Stimulated activated CD4-positive, alpha-beta T cell treated with anti-CD3 and anti-CD28 coated beads, Interleukin-12 subunit alpha, Interleukin-12 subunit beta, amount 100 ng/mL, for 48 hours (primary cell): ENCODE data around the gene OAS3.
"Not testable (repeated sequence)": the region's sequence is repeated elsewhere in the genome, so short reads cannot be mapped to it uniquely, and the experiment has no call there.

Experiments
- DNase-seq, 3 donors: peaks; one replicate each; pipeline ENCODE4 v3.0.0-alpha.2; 2020; ENCODE audit warnings: low read depth in 2 of 3, low spot score in 1 of 3

OAS3 gene, protein sequence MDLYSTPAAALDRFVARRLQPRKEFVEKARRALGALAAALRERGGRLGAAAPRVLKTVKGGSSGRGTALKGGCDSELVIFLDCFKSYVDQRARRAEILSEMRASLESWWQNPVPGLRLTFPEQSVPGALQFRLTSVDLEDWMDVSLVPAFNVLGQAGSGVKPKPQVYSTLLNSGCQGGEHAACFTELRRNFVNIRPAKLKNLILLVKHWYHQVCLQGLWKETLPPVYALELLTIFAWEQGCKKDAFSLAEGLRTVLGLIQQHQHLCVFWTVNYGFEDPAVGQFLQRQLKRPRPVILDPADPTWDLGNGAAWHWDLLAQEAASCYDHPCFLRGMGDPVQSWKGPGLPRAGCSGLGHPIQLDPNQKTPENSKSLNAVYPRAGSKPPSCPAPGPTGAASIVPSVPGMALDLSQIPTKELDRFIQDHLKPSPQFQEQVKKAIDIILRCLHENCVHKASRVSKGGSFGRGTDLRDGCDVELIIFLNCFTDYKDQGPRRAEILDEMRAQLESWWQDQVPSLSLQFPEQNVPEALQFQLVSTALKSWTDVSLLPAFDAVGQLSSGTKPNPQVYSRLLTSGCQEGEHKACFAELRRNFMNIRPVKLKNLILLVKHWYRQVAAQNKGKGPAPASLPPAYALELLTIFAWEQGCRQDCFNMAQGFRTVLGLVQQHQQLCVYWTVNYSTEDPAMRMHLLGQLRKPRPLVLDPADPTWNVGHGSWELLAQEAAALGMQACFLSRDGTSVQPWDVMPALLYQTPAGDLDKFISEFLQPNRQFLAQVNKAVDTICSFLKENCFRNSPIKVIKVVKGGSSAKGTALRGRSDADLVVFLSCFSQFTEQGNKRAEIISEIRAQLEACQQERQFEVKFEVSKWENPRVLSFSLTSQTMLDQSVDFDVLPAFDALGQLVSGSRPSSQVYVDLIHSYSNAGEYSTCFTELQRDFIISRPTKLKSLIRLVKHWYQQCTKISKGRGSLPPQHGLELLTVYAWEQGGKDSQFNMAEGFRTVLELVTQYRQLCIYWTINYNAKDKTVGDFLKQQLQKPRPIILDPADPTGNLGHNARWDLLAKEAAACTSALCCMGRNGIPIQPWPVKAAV

DNA sequence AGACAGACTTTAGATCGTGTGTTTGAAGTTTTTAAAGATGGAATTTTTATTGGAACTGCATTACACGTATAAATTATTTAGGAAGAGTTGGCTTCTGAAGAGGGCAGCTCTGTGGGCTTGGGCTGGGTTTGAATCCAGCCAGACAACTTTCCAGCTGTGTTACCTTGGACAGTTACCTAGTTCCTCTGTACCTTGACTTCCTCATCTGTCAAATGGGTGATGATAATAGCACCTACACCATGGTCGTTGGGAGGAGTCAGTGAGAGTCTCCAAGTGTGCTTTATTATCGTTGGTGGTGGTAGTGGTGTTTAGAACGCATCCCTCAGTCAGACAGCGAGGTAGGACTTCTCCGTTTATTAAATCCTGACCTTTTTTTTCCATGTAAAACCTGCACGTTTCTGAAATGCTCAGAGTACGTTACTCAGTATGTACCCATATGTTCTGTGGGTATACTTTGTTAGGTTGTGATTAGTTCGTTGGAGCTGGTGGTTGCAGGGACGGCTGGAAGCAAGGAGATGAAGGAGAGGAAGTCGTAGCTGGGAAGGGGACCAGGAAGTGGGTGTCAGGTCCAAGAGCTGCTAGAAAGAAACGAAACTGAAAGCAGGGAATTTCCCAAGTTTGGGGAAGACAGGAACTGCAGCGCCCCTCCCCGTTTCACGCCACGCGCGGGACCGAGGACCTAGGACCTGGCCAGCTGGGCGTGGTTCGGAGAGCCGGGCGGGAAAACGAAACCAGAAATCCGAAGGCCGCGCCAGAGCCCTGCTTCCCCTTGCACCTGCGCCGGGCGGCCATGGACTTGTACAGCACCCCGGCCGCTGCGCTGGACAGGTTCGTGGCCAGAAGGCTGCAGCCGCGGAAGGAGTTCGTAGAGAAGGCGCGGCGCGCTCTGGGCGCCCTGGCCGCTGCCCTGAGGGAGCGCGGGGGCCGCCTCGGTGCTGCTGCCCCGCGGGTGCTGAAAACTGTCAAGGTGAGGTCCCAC, at the start of gene OAS3:
Gene OAS3 (plus strand): TSS at position 734 of the 979 bp plus-strand sequence. CDS start 57 bp downstream, at position 791.
- peak; percentile 30 to 51 (median 31) for DNase-seq

DNA sequence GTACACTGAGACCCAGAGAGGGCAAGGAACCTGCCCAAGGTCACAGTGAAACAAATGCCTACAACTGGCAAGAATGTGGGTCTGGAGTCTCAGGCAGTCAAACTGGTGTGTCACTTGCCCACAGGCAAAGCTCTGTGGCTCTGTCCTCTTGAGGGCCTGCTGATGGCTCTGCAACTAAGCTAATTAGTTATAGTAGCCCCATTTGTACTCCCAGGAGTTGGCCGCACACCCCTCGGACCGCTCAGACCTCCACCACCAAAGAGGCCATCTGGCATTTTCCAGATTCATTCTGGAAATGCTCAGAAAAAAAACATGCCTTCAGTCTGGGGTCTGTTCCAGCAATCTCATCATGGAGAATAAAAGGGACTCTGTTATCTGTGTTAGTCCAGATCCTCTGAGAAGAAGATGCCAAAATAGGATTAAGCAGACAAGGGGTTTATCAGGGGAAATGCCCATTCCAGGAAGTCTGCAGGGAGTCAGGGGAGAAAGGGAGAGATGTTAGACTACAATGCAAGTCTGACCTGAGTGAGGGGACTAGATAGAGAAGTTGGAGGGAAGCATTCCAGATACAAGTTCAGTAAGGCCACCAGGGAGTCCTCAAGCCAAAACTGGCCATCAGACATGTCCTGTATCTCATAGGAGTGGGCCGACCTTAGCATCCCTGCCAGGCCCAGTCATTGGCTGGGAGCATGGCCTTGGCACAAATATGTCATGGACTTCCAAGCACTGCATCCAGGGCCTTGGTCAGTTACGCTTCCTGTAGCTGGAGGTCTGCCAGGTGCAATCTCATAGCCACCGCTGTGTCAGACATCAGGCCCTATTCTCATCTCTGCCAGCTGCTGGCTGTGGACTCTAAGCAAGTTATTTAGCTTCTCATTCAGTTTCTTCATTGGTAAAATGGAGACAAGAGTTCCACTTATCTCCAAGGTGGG, 46.9 kb upstream of the OAS3 start:
- no peak for DNase-seq

DNA sequence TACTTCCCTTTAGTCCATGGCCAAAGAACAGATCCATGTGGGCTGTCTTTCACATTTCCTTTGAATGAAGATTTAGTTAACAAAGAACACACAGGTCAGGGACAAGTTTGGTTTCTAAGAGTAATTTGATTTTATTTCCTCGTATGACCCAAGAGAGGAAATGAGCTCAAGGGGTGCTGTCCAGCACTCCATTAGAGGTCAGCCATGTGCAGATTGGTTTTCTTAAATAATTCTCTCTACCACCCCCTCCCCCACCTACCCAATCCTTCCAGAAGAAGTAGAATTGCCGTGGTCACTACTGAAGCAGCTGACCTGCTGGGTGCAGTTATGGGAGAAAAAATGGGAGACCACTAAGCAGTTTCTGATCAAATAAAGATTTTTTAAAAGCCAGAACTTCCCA, 45.4 kb upstream of the OAS3 start:
- no peak for DNase-seq

DNA sequence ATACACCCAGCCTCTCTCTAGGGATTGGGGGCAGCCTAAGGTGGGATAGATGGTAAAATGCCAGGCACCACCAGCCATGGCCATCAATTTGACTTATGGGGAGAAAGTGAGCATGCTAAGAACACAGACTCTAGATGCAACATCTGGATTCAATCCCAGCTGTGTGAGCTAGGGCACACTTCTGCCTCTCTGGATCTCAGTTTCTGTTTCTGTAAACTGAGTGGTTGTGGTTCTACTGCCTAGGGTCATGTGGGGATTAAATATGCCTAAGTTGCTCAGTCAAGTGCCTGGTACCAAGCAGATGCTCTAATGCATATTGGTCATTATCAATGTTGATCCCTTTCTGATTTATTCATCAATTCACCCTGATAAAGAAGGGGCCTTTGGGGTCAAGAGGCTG, 44.1 kb upstream of the OAS3 start:
- DNase-seq: no peak

DNA sequence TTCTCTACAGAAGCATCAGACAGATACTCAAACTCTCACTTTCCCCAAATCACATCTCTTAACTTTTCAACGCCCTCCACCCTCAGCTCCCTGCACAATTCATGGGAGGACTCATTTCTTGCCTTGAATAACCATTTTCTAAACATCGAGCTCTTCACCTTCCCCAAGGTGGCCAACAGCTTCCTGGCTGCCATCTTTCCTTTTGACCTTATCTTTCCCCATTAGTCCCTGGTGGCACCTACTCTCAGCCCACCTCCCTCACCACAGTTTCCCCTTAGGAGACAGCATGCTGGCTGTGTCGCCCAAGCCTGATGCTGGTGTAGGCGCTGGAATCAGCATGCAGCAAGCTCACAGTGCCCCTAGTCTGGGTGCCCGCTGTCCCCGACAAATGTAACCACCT, 39.9 kb upstream of the OAS3 start:
- DNase-seq: no peak

DNA sequence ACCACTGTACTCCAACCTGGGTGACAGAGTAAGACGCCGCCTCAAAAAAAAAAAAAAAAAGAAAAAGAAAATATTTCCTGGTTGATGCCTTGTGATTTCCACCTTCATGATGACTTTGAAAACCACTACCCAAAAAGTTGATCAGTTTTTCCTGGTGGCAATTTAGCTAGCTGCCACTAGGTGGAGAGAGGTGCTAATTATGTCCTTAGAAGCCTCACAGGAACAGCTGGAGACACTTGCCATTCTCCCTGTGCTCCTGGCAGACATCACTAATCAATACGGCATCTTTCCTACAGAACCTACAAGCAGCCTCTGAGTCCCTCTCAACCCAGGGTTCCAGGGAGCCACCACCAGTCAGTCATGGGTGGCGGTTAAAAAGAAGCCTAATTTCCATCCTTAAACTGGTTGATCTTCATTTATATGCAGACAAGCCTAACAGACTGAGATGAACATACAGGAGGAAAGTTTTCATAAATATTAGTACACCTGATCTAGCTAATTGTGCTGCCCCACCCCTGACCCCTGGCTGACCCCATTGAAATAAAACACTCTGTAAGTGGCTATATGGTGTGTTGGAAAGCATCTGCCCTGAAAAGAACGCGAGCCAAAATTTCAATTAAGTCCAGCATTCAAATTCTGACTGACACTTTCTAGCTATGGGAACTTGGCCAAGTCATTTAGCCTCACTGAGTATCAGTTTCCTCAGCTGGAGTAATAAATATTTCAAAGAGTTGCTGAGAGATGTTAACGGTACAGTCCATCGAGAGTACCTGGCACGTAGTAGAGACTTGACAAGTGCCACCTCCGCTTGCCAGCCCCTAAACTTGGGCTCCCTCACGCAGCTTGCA, 37.8 kb upstream of the OAS3 start:
- peak; percentile 21 to 49 (median 22) for DNase-seq

DNA sequence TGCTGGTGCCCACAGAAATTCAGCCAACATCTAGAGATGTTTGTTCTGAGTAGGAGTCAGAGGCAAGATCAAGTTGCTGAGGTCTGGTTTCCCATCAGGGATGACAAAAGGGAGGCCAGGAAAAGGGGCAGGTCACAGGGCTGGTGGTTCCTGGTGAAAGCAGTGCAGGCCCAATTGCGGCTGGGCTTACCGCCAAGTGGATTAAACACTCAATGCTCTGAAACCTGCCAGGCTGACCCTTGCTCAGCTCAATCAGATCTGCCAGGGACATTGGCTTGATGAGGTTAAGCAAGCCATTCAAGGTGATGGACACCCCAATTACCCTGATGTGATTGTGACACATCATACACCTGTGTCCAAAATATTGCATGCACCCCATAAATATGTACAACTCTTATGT, 37.0 kb upstream of the OAS3 start:
- DNase-seq: no peak

DNA sequence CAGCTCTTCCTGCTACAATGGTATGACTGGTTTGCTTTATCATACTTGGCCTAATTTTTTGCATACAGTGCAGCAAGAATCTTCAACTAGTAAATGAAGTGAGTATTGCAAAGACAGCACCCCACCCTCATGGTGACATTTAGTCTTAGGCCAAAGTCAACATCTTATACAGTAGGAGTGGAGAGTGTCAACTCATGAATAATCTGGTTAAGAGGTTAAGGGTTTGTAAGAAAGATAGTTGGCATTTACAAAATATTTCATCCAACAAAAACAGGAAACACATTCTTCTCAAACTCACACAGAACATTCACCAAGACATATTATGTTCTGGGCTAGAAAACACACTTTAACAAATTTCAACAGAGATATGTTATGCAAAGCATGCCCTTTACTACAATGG, 33.7 kb upstream of the OAS3 start:
- DNase-seq: no peak

DNA sequence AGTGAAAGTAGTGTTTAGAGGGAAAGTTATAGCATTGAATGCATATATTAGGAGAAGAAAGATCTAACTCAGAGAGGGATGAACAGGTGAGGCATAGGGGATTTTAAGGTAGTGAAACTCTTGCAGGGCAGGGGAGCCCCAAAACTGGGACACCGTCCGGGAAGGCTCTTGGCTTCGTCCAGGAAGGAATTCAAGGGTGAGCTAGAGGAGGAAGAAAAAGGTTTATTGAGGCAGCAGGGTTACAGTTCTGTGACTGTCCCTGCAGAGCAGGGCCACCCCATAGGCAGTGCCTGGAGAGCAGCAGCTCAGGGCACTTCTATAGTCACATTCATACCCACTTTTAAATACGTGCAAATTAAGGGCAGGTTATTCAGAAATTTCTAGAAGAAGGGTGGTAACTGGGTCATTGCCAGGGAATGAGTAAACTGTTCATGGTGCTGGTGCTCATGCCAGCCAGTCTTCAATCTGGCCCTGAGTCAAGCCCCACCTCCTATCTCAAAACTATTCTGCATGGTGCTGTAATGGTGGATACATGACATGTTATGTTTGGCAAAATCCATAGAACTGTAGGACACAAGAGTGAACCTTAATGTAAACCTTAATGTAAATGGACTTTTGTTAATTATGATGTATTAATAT, 32.7 kb upstream of the OAS3 start:
- no peak for DNase-seq

DNA sequence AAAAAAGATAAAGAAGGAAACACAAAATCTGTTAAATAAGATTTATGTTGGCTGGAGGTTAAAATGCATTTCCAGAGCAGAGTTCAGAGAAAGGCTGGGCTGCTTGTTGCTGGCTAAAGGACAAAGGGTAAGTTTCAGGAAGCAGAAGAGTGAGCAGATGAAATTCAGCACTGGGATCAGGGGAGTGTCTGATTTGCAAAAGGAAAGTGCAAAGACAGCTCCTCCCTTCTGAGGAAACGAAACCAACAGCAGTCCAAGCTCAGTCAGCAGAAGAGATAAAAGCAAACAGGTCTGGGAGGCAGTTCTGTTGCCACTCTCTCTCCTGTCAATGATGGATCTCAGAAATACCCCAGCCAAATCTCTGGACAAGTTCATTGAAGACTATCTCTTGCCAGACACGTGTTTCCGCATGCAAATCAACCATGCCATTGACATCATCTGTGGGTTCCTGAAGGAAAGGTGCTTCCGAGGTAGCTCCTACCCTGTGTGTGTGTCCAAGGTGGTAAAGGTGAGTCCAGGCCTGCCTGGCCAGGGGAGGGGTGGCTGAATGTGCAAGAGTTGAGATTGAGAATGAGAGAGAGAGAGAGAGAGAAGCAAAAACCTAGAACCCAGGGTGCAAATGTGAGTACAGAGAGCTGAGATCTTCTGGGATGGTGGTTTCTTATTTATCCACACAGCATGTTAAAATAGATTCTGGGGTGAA, 31.4 kb upstream of the OAS3 start, which contains the start of gene OAS1:
Gene OAS1 (plus strand): TSS at position 251 of the 703 bp plus-strand sequence. CDS start 78 bp downstream, at position 329.
- DNase-seq: peak in 2 of 3 donors; percentile 7 to 27

DNA sequence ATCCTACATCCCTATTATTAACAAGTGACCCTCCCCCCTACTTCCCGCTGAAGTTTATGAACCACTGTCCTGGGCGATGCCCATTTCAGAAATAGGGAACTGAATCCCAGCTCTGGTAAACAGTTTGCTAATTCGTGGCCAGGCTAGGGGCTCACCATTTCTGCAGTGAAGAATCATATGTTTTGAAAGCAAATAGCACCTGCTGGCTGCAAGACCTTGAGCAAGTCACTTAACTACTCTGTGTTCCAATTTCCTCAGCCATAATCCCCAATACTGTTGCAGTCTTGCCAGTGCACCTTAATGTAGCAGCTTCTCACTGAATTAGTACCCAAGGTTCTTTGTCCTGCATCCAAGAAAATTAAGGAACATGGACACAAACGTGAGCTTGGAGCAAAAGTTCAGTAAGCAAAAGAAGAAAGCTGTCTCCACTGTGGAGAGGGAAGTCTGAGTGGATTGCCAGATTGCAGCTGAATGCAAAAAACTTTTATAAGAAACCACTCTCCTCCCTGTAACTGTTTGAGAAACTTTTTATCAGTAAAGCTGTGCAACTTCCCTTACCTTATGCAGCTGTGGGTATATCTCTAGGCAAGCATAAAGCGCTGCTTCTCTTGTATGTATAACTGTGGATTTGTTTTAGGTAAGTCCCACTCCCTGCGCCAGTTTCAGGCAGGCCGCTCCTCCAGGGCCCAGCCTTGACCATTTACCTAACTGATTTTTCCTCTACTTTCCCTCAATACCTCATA, 30.7 kb upstream of the OAS3 start:
- DNase-seq: no peak

DNA sequence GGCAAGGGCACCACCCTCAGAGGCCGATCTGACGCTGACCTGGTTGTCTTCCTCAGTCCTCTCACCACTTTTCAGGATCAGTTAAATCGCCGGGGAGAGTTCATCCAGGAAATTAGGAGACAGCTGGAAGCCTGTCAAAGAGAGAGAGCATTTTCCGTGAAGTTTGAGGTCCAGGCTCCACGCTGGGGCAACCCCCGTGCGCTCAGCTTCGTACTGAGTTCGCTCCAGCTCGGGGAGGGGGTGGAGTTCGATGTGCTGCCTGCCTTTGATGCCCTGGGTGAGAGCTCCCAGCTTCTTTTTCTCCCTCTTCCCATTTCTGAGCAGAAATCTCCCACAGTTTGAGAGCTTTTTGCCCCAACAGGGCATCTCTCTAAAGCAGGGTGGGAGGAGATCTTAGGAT, 29.7 kb upstream of the OAS3 start:
- DNase-seq: peak in 1 of 3 donors; percentile 35

DNA sequence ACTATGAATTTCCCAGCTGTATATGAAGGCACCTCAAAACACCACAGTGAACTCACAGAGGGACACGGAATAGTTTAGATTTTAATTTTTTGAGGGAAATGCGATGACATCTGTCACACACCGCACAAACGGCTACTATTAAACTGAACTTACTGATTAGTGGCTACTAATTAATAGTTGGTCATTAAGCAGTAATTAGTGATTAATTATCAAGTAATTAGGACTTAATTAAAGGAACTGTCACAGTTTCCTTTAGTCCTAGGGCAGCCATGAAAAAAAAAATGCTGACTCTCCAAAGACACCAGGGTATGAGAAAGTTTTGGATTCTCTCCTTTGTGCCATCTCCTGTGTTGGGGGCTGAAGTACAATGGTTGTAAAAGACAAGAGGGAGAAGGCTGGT, 28.6 kb upstream of the OAS3 start:
- DNase-seq: no peak

DNA sequence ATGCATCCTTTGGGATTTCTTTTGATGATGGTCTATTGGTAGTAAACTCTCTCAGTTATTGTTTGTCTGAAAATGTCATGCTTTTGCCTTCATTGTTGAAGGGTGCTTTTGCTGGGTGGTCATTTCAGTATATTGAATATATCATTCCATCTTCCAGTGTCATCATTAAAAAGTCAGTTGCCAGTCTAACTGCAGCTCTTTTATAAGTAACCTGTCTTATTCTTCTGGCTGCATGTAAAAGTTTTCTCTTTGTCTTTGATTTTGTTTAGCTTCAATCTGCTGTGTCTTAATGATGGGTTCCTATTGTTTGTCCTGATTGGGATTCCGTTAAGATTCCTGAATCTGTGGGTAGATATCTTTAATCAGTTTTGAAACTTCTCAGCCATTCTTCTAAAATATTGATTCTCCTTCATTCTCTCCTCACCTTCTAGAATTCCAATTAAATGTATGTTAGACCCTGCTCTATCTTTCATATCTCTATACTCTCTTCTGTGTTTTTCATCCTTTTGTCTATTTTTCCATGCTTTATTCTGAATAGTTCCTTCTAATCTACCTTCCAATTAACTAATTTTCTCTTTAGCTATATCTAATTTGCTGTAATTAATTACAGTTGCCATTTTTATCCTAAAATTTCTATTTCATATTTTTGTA, 25.1 kb upstream of the OAS3 start:
- DNase-seq: no peak

DNA sequence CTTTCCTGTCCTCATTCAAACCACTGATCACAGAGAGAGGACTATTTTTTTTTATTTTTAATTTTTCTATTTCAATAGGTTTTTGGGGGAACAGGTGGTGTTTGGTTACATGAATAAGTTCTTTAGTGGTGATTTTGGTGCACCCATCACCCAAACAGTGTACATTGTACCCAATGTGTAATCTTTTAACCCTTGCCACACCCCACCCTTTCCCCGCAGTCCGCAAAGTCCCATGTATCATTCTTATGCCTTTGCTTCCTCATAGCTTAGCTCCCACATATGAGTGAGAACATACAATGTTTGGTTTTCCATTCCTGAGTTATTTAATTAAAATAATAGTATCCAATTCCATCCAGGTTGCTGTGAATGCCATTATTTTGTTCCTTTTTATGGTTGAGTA, 24.4 kb upstream of the OAS3 start:
- DNase-seq: not testable (repeated sequence)

DNA sequence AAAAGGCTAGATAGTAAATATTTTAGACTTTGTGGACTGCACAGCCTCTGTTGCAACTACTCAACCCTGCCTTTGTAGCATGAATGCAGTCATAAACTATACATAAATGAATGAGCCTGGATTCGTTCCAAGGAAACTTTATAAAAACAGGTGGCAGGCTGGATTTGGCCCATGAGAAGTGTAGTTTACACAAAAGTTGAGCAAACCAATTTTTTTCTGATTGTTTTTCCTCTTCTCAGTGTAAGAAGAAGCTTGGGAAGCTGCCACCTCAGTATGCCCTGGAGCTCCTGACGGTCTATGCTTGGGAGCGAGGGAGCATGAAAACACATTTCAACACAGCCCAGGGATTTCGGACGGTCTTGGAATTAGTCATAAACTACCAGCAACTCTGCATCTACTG, 22.0 kb upstream of the OAS3 start:
- DNase-seq: no peak
